HEK293T (cell line): Measurements from ENCODE around the gene CPNE8.

Experiments
- CTCF ChIA-PET: fragments of 350-600 bp; formaldehyde crosslinking; extraction: SDS; loops from one replicate; lab custom pipeline; 2021; ENCODE audit warnings: antibody characterized with exemption, inconsistent platforms; lab: Yijun Ruan, JAX
- POLR2A ChIA-PET: fragments of 350-600 bp; formaldehyde crosslinking; extraction: SDS; loops from one replicate; lab custom pipeline; 2020; ENCODE audit warnings: antibody characterized with exemption, inconsistent platforms; lab: Yijun Ruan, JAX
- DNase-seq: peaks from one replicate; pipeline ENCODE4 v3.0.0; 2012; ENCODE audit warnings: mixed read lengths; ENCODE audit errors: extremely low spot score
- ARNT ChIP-seq: fragments of 450-650 bp; IDR thresholded peaks from 2 replicates; pipeline ENCODE4 v1.6.1; 2017; ENCODE audit warnings: mild to moderate bottlenecking
- BHLHE40 ChIP-seq: fragments of 450-650 bp; IDR thresholded peaks from 2 replicates; pipeline ENCODE4 v1.6.1; 2016; ENCODE audit warnings: mild to moderate bottlenecking, moderate library complexity, borderline replicate concordance
- CTBP1 ChIP-seq: fragments of 450-650 bp; IDR thresholded peaks from 2 replicates; pipeline ENCODE4 v1.6.1; 2016; ENCODE audit warnings: borderline replicate concordance
- ELF4 ChIP-seq: fragments of 450-650 bp; IDR thresholded peaks from 2 replicates; pipeline ENCODE4 v1.6.1; 2017; ENCODE audit warnings: antibody characterized with exemption
- FOXA1 ChIP-seq: fragments of 450-650 bp; IDR thresholded peaks from 2 replicates; pipeline ENCODE4 v1.6.1; 2016; ENCODE audit warnings: mild to moderate bottlenecking
- FOXK2 ChIP-seq: fragments of 450-650 bp; IDR thresholded peaks from 2 replicates; pipeline ENCODE4 v1.6.1; 2016; ENCODE audit warnings: mild to moderate bottlenecking
- FOXM1 ChIP-seq: fragments of 450-650 bp; IDR thresholded peaks from 2 replicates; pipeline ENCODE4 v1.6.1; 2017; ENCODE audit warnings: mild to moderate bottlenecking, borderline replicate concordance
- HDGF ChIP-seq: fragments of 450-650 bp; IDR thresholded peaks from 2 replicates; pipeline ENCODE4 v1.6.1; 2017; ENCODE audit warnings: antibody characterized with exemption, borderline replicate concordance
- L3MBTL2 ChIP-seq: fragments of 450-650 bp; conservative IDR thresholded peaks from 2 replicates; pipeline ENCODE4 v1.6.1; 2016; ENCODE audit warnings: mild to moderate bottlenecking
- LEF1 ChIP-seq: fragments of 450-650 bp; IDR thresholded peaks from 2 replicates; pipeline ENCODE4 v1.6.1; 2017; ENCODE audit warnings: mild to moderate bottlenecking, borderline replicate concordance
- NFRKB ChIP-seq: fragments of 450-650 bp; IDR thresholded peaks from 2 replicates; pipeline ENCODE4 v1.6.1; 2016; ENCODE audit warnings: mild to moderate bottlenecking, moderate library complexity
- SP1 ChIP-seq: fragments of 450-650 bp; IDR thresholded peaks from 2 replicates; pipeline ENCODE4 v1.6.1; 2017
- SUZ12 ChIP-seq: fragments of 450-650 bp; IDR thresholded peaks from 2 replicates; pipeline ENCODE4 v1.6.1; 2016; ENCODE audit warnings: mild to moderate bottlenecking
- TARDBP ChIP-seq: fragments of 450-650 bp; IDR thresholded peaks from 2 replicates; pipeline ENCODE4 v1.6.1; 2016
- ZNF384 ChIP-seq: fragments of 450-650 bp; IDR thresholded peaks from 2 replicates; pipeline ENCODE4 v1.6.1; 2016
- TF ChIP-seq, protein P1 (sequence below): fragments of 450-650 bp; IDR thresholded peaks from 2 replicates; pipeline ENCODE4 v1.6.1; 2016

Gene CPNE8

DNA sequence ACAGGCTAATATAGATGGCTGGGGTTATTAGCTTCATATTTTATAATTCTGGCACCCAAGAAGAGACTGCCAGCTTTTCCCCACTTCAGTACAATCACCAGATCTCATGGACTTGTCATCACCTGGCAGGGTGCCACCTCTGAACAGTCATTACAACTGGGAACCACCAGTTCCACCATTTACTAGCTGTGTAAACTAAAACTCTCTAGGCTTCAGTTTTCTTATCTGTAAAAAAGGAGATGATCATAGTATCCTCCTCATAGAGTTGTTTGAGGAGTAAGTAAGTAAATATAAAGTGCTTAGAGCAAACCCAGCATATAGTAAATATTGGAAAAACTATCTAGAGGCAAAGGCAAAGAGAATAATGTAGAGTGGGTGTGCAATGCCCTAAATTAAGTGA is 19.3 kb downstream of the CPNE8 start:
- TF ChIP-seq FOXA1 (no peak), FOXM1 (no peak), ELF4 (no peak), BHLHE40 (no peak)
- CTCF ChIA-PET: interaction anchor here (0.6 kb wide), 2 partner anchors 397 to 558 kb away, joined by 3 read pairs; no protein-coding TSS in a partner anchor
- POLR2A ChIA-PET: no interaction called here
- no peak for DNase-seq

DNA sequence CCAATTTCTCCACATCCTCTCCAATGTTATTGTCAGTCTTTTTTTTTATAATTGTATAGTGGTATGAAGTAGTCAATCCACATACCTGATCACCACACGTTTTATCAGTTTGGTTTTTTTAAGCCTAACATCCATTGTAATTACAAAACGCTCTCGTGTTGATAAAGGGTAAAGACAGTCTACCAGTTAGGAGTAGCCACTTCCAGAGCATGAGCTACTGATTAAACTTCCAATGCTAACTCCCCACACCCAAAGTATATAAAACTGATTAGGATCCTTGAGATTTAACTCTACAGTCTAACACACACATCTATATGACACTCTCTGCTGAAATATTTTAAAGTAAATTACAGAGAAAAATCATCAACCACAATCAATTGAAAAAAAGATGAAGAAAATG is 20.7 kb downstream of the CPNE8 start:
- CTCF ChIA-PET: no interaction called here
- TF ChIP-seq SP1: no peak
- TF ChIP-seq NFRKB: no peak
- TF ChIP-seq ARNT: no peak
- POLR2A ChIA-PET: no interaction called here
- DNase-seq: no peak

DNA sequence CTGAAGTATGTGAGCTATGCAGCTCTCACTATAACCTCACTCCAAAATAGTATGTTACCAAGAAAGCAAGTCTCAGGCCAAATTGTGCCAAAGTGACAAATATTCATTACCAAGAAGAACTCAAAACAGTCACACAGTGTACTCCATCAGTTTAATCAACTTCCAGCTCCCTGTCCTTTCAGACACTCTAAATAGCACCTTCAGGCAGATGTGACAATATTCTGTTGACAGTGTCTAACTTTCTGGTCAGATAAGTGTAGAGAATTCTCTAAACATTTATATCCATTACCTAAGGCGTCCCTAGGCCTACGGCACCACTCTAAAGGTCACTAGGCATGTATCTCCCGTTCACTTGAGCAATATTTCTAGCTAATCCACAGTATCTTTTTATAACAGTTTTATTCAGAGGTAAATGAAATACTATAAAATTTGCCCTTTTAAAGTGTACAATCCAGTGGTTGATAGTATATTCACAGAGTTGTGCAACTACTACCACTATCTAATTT is 21.7 kb downstream of the CPNE8 start:
- TF ChIP-seq ZNF384 (no peak), LEF1 (no peak), BHLHE40 (no peak), FOXK2 (no peak), CTBP1 (no peak), SP1 (no peak), FOXA1 (no peak), HDGF (no peak), NFRKB (no peak), FOXM1 (no peak), ELF4 (no peak), TARDBP (no peak), SUZ12 (no peak)
- TF ChIP-seq, protein P1, sequence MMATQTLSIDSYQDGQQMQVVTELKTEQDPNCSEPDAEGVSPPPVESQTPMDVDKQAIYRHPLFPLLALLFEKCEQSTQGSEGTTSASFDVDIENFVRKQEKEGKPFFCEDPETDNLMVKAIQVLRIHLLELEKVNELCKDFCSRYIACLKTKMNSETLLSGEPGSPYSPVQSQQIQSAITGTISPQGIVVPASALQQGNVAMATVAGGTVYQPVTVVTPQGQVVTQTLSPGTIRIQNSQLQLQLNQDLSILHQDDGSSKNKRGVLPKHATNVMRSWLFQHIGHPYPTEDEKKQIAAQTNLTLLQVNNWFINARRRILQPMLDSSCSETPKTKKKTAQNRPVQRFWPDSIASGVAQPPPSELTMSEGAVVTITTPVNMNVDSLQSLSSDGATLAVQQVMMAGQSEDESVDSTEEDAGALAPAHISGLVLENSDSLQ: no peak
- DNase-seq: no peak
- ChIA-PET POLR2A (interaction anchor here (1.2 kb wide), 1 partner anchor 21 kb away, joined by 3 read pairs; no protein-coding TSS in a partner anchor), CTCF (no interaction called here)

DNA sequence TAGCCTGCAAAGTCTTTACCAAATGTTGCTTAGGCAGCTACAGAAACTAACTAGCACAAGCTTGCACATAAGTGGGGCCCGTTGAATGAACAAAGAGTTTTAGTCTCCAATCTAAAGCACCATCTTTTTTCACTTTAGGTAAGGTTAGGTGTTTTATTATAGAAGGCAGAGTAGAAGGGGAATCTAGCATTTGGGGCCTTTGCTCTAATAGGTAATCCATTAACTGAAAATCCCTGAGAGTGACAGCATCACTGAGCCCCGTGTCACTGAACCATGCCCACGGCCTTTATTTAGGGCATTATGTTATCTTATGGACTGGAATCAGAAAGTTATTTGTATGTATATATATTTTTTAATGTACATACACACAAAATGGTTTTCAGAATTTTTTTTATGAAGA is 25.1 kb downstream of the CPNE8 start:
- POLR2A ChIA-PET: no interaction called here
- TF ChIP-seq ELF4 (no peak), ZNF384 (no peak), LEF1 (no peak)
- no peak for DNase-seq
- CTCF ChIA-PET: no interaction called here

DNA sequence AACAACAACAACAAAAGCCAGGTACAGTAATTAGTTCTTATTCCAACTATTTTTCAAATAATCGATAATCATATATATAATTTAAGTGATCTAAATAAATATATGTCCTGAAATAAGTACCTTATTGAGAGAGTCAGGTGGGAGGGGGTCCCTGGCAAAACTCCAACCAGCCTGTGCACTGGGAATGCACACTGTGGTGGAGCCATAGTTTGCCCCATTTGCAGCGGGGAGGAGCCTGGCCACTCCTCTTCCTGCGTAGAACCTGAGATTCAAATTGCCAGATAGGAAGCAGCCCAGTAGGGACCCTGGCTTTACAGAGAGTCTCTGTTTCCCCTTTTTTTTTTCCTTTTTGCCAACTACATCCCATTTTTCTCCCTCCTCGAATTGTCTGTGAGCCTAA is 26.4 kb downstream of the CPNE8 start:
- no peak for DNase-seq
- ChIA-PET CTCF (no interaction called here), POLR2A (no interaction called here)
- TF ChIP-seq, protein P1: no peak
- TF ChIP-seq NFRKB: no peak
- TF ChIP-seq FOXM1: no peak

DNA sequence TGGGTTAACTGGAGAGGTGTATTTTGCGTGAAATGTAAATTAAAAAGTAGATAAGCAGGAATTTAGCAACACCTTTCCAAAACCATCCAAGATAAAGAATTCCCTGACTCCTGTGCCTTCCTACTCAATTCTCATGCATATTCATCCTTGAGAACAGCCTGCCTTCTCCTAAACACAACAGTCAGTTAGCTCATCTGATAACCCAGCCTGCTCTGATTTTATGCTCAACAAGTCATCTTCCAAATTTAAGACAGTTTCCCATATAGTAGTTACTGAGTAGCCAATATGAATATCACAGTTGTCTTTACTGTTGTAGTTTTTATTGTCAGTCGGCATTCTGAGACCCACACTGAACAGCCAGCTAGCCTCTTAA is 27.1 kb downstream of the CPNE8 start:
- DNase-seq: no peak
- TF ChIP-seq, protein P1: no peak
- no peak for TF ChIP-seq CTBP1
- no peak for TF ChIP-seq ELF4
- TF ChIP-seq SP1: no peak
- TF ChIP-seq SUZ12: no peak
- TF ChIP-seq FOXK2: no peak
- no peak for TF ChIP-seq LEF1
- no peak for TF ChIP-seq FOXM1
- no peak for TF ChIP-seq BHLHE40
- no peak for TF ChIP-seq ARNT
- no peak for TF ChIP-seq HDGF
- TF ChIP-seq NFRKB: no peak
- TF ChIP-seq TARDBP: no peak
- TF ChIP-seq ZNF384: no peak
- TF ChIP-seq L3MBTL2: no peak
- CTCF ChIA-PET: no interaction called here
- POLR2A ChIA-PET: interaction anchor here (1.1 kb wide), 1 partner anchor 27 kb away, joined by 3 read pairs; the partner anchor contains the start of gene CPNE8

DNA sequence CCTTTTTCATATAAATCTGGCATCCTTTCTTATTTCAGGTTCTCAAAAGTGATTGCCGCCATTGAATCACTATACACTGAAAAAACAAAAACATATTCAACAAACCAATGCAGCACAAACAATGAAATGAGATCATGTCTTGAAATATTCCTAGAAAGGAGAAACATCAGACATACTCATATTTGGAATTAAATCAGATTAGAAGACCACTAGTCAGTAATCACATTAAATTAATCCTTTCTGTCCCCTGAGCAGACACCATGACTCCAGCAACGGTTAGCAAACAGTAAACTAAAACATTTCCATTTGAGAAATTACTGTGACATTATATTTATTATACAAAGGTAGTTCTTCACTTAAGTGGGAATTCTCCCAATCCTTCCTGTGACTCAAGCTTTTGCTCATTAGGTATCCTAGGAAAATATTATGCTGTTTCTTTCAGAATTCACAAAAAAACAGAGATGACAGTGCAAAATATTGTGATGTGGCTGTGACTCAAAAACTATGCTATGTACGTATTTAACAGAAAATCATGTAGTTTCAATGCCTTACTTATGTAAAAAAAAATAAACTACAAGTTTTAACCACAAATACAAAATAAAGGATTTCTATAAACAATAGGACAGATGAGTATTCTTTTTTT is 29.7 kb downstream of the CPNE8 start:
- ChIA-PET POLR2A (no interaction called here), CTCF (no interaction called here)
- DNase-seq: no peak
- TF ChIP-seq TARDBP (no peak), L3MBTL2 (no peak), SUZ12 (no peak), NFRKB (no peak), HDGF (no peak), FOXM1 (no peak), BHLHE40 (no peak), ELF4 (no peak), FOXK2 (no peak), CTBP1 (no peak), FOXA1 (no peak), SP1 (no peak), ZNF384 (no peak), ARNT (no peak), LEF1 (no peak)
- TF ChIP-seq, protein P1: no peak
